GM12864 (cell line): ENCODE measurements around the gene RFPL4A.
A peak's percentile ranks its signal among the peaks of the same experiment; 100 is the strongest.

ENCODE experiments used
- DNase-seq: peaks from one replicate; pipeline ENCODE4 v3.0.0-alpha.2; 2011; ENCODE audit warnings: low read depth
- H3K4me3 ChIP-seq: 2 replicates; pipeline ENCODE4 v1.5.1; 2011; ENCODE audit warnings: mild to moderate bottlenecking, low read depth, low read length, control low read depth
- TF ChIP-seq, protein P1 (sequence below): IDR thresholded peaks from 2 replicates; pipeline ENCODE4 v1.5.1; 2011; ENCODE audit warnings: low read depth, mild to moderate bottlenecking, moderate library complexity, low read length, control low read depth, inconsistent platforms; ENCODE audit errors: missing control alignments

RFPL4A gene

DNA sequence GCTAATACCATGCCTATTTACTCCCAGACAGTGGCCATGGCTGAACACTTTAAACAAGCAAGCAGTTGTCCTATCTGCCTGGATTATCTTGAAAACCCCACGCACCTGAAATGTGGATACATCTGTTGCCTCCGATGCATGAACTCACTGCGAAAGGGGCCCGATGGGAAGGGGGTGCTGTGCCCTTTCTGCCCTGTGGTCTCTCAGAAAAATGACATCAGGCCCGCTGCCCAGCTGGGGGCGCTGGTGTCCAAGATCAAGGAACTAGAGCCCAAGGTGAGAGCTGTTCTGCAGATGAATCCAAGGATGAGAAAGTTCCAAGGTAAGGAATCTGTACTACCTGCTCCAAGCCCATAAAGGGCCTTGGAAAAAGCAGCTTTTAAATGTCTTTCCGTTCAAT, 18.6 kb downstream of the RFPL4A start:
- TF ChIP-seq, protein P1, sequence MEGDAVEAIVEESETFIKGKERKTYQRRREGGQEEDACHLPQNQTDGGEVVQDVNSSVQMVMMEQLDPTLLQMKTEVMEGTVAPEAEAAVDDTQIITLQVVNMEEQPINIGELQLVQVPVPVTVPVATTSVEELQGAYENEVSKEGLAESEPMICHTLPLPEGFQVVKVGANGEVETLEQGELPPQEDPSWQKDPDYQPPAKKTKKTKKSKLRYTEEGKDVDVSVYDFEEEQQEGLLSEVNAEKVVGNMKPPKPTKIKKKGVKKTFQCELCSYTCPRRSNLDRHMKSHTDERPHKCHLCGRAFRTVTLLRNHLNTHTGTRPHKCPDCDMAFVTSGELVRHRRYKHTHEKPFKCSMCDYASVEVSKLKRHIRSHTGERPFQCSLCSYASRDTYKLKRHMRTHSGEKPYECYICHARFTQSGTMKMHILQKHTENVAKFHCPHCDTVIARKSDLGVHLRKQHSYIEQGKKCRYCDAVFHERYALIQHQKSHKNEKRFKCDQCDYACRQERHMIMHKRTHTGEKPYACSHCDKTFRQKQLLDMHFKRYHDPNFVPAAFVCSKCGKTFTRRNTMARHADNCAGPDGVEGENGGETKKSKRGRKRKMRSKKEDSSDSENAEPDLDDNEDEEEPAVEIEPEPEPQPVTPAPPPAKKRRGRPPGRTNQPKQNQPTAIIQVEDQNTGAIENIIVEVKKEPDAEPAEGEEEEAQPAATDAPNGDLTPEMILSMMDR = peak; percentile 59
- no peak overlapping the region for H3K4me3 ChIP-seq
- no peak for DNase-seq

DNA sequence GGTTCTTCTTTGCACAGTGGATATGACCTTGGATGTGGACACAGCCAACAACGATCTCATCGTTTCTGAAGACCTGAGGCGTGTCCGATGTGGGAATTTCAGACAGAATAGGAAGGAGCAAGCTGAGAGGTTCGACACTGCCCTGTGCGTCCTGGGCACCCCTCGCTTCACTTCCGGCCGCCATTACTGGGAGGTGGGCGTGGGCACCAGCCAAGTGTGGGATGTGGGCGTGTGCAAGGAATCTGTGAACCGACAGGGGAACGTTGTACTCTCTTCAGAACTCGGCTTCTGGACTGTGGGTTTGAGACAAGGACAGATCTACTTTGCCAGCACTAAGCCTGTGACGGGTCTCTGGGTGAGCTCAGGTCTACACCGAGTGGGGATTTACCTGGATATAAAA, 19.4 kb downstream of the RFPL4A start:
- DNase-seq = no peak
- no peak overlapping the region for H3K4me3 ChIP-seq
- TF ChIP-seq, protein P1 = no peak

DNA sequence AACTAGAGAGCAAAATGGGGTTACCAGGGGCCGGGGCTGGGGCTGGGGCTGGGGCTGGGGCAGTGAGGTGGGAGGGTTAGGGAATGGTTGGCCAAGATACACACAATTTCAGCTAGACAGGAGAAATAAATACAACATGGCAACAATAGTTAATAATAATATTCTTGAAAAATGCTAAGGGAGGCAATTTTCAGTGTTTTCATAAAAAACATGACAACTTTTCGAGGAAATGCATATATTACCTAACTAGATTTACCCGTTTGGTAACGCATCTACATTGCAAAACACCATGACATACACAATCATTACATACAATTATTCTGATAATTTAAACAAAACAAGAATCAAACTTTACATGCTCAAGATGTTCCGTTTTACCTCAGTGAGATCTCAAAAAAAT, 22.2 kb downstream of the RFPL4A start:
- DNase-seq = no peak
- H3K4me3 ChIP-seq = no peak overlapping the region
- TF ChIP-seq, protein P1 = no peak

DNA sequence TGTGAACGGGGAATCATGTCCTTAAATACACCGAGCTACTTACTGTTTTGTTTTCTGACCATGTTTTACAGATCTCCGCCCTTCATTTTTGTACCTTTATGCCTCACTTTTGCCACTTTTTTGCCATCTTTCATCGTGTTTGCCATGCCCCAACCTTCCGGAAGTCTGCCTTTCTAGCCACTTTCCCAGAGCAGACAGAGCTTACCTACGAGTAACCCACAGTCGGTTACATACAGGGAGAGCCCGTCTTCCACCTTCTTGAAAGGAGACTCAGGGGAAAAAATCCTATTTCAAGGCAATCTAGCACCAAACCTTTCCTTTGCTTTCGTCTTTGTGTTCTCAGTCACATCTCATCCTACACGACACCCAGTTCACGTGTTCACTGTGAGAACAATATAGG, 36.1 kb downstream of the RFPL4A start:
- DNase-seq = no peak
- TF ChIP-seq, protein P1 = no peak
- no peak overlapping the region for H3K4me3 ChIP-seq

DNA sequence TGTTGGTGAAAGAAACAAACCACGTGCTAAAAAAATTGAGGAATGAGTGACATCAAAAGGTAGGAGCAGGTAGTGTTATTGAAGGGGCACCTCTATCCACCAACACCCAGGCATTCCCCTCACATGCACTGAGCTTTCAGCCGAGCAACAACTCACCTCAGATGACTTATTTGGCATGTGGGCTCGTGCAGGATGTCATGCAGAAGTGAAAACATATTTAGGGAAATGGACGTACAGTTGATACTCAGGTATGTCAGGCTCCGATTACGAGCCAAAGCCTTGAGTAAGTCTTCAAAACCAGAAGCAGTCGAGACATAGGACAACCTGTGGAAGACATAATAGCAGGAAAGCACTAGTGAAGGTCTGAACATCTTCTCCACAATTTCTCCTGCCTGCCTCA, 42.5 kb downstream of the RFPL4A start:
- TF ChIP-seq, protein P1 = no peak
- H3K4me3 ChIP-seq = no peak overlapping the region
- no peak for DNase-seq

DNA sequence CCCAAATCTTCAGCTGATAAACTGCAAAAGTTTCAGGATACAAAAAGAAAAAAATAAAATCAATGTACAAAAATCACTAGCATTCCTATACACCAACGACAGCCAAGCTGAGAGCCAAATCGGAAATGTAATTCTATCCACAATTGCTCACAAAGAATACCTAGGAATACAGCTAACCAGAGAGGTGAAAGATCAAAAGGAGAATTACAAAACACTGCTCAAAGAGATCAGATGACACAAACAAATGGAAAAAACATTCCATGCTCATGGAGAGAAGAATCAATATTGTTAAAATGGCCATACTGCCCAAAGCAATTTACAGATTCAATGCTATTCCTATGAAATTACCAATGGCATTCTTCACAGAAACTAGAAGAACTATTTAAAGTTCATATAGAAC, 43.4 kb downstream of the RFPL4A start:
- no peak for DNase-seq
- TF ChIP-seq, protein P1 = no peak

DNA sequence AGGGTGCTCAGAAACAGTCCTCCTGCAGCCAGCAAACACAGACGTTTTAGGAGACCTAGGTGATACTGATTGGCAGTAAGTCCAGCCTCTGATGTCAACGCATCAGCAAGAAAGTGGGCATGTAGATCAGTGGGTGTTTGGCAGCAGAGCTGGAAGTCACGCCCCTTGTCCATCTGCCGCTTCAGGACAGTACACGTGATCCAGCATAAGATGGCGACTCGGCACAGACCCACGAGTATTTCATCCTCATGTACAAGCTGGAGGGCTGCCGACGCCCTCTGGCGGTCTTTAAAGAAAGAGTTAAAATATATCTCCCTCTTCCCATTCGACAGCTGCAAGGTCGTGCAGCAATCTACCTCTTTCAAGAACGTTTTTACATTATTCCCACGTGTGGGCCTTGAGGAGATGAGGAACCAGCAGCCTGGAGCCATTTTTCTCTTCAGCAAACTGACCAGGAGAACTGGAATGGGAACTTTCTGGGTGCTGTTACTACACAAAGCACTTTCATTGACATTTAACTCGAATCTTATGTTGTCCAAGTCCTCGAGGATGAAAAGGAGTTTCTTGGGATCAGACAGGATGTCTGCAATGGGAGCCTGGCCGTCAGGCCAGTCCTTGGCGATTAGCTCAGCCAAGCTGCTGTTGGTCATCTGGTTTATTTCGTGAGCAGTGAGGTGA, 50.6 kb downstream of the RFPL4A start:
- no peak overlapping the region for H3K4me3 ChIP-seq
- TF ChIP-seq, protein P1 = peak; percentile 59
- peak; percentile 86 for DNase-seq

More for the DNA sequence above, 43.4 kb downstream of the RFPL4A start:
- no peak overlapping the region for H3K4me3 ChIP-seq
